ENCODE results near the gene POTEF. TPM values are rescaled to one million over a fixed set of nuclear protein-coding genes. Genes with fewer than 3 reads are reported as not detected.
"Not testable (repeated sequence)": the region's sequence is repeated elsewhere in the genome, so short reads cannot be mapped to it uniquely, and the experiment has no call there.

POTEF gene
- total and polyA plus RNA-seq, 2 experiments from 2014 or later = not detected

DNA sequence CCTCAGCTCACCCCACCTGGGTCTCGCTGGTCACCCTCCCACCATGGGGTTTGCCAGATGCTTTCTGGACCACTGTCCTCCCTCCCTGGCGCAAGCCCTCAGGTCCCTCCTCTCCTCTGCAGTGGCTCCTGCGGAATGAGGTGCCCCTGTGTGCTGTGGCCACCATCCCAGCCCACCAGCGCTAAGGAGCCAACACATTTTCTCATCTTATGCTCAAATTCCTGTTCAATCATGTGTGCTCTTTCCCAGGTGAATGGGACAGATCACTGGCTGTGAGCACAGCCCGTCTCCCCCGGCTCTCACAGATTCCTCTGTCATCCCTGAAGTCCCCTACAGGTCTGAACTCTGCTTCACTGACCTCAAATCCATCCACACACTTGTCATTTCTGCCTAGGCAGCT lies 31.1 kb upstream of the POTEF start:
- no peaks in the 10 kb centered on the region for H3K4me1 ChIP-seq (ENCODE audit: insufficient read depth)
- H3K79me2 ChIP-seq (ENCODE audit: insufficient read depth) = no peaks in the 10 kb centered on the region
- no peak for DNase-seq
- WGBS, 2 experiments (ENCODE audit: low coverage in 1 of 2, low lambda C conversion rate in 2 of 2, missing lambda C conversion rate in 2 of 2) = 96 to 100% methylated on average over 6 of the region's 6 CpGs
- H3K36me3 ChIP-seq (ENCODE audit: low read depth) = peaks cover 9% of the 10 kb centered on the region; the same call in 1 of the 2 replicates
- H3K9me3 ChIP-seq (ENCODE audit: low read depth) = no peaks in the 10 kb centered on the region
- no peak overlapping the region for H2AFZ ChIP-seq
- no peaks in the 10 kb centered on the region for H3F3A ChIP-seq (ENCODE audit: insufficient read depth)
- H3K4me3 ChIP-seq = no peak overlapping the region
- in situ Hi-C loops (cut with MboI) = no loop called here
- H3K9me2 ChIP-seq (ENCODE audit: insufficient read depth) = no peaks in the 10 kb centered on the region
- no peak overlapping the region for H3K4me2 ChIP-seq (ENCODE audit: unreplicated experiment)
- no peaks in the 10 kb centered on the region for H3K27me3 ChIP-seq (replicated peaks; ENCODE audit: insufficient read depth)
- no peaks in the 10 kb centered on the region for H4K20me1 ChIP-seq (ENCODE audit: insufficient read depth)
- TF ChIP-seq EZH2 (IDR thresholded peaks at IDR 0.05; ENCODE audit: insufficient read depth, poor library complexity, severe bottlenecking) (no peak), EZH2phosphoT487 (IDR thresholded peaks at IDR 0.05; ENCODE audit: insufficient read depth, low read depth) (no peak)
- no peak overlapping the region for H3K9ac ChIP-seq
- no peak overlapping the region for H3K27ac ChIP-seq

DNA sequence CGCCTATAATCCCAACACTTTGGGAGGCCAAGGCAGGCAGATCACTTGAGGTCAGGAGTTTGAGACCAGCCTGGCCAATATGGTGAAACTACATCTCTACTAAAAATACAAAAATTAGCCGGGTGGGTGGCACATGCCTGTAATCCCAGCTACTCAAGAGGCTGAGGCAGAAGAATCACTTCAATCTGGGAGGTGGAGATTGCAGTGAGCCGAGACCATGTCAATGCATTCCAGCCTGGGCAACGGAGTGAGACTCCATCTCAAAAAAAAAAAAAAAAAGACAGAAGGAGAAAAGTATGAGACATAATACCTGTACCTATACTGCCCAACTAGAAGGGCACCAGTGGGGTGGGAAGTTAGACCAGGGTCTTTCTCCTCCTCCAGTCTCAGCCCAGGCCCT lies 30.4 kb upstream of the POTEF start:
- H3K9me3 ChIP-seq (ENCODE audit: low read depth); H2AFZ ChIP-seq; H3K4me1 ChIP-seq (ENCODE audit: insufficient read depth); DNase-seq; in situ Hi-C loops (cut with MboI); H3K4me3 ChIP-seq; H3K4me2 ChIP-seq (ENCODE audit: unreplicated experiment); H4K20me1 ChIP-seq (ENCODE audit: insufficient read depth); H3K36me3 ChIP-seq (ENCODE audit: low read depth); H3K27me3 ChIP-seq (replicated peaks; ENCODE audit: insufficient read depth); H3K79me2 ChIP-seq (ENCODE audit: insufficient read depth); H3K9me2 ChIP-seq (ENCODE audit: insufficient read depth); H3K9ac ChIP-seq; H3K27ac ChIP-seq; H3F3A ChIP-seq (ENCODE audit: insufficient read depth): not testable (repeated sequence)
- WGBS, 2 experiments (ENCODE audit: low coverage in 1 of 2, low lambda C conversion rate in 2 of 2, missing lambda C conversion rate in 2 of 2) = 83 to 84% methylated on average over 4 of the region's 4 CpGs

DNA sequence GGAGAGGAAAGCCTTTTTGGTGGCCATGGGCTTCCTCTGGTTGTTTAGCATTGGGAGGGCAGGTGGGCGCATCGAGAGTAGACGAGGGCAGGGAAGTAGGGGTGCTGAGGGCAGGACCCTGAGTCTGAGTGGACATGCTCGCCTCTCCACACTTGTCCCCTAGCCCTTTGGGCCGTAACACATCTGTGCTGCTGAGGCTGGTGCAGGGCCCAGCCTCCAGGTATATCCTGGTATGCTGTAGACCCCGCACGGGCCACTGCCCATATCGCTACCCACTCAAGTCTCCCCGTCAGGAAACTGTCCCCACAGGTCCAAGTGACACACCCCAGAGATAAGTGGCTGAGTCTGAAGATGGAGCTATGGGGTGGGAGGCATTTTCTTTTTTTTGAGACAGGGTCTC lies 29.6 kb upstream of the POTEF start:
- no peak for DNase-seq
- H4K20me1 ChIP-seq (ENCODE audit: insufficient read depth) = no peaks in the 10 kb centered on the region
- no peak overlapping the region for H3K9ac ChIP-seq
- H3K36me3 ChIP-seq (ENCODE audit: low read depth) = no peaks in the 10 kb centered on the region
- no peak for TF ChIP-seq EZH2 (IDR thresholded peaks at IDR 0.05; ENCODE audit: insufficient read depth, poor library complexity, severe bottlenecking)
- no peak for TF ChIP-seq EZH2phosphoT487 (IDR thresholded peaks at IDR 0.05; ENCODE audit: insufficient read depth, low read depth)
- H3K4me2 ChIP-seq (ENCODE audit: unreplicated experiment) = no peak overlapping the region
- no peaks in the 10 kb centered on the region for H3K27me3 ChIP-seq (replicated peaks; ENCODE audit: insufficient read depth)
- no peak overlapping the region for H2AFZ ChIP-seq
- H3F3A ChIP-seq (ENCODE audit: insufficient read depth) = no peaks in the 10 kb centered on the region
- H3K4me3 ChIP-seq = no peak overlapping the region
- no peaks in the 10 kb centered on the region for H3K9me3 ChIP-seq (ENCODE audit: low read depth)
- no peaks in the 10 kb centered on the region for H3K79me2 ChIP-seq (ENCODE audit: insufficient read depth)
- WGBS, 2 experiments (ENCODE audit: low coverage in 1 of 2, low lambda C conversion rate in 2 of 2, missing lambda C conversion rate in 2 of 2) = 83 to 91% methylated on average over 9 of the region's 9 CpGs
- H3K9me2 ChIP-seq (ENCODE audit: insufficient read depth) = no peaks in the 10 kb centered on the region
- no peaks in the 10 kb centered on the region for H3K4me1 ChIP-seq (ENCODE audit: insufficient read depth)
- no peak overlapping the region for H3K27ac ChIP-seq
- in situ Hi-C loops (cut with MboI) = no loop called here

DNA sequence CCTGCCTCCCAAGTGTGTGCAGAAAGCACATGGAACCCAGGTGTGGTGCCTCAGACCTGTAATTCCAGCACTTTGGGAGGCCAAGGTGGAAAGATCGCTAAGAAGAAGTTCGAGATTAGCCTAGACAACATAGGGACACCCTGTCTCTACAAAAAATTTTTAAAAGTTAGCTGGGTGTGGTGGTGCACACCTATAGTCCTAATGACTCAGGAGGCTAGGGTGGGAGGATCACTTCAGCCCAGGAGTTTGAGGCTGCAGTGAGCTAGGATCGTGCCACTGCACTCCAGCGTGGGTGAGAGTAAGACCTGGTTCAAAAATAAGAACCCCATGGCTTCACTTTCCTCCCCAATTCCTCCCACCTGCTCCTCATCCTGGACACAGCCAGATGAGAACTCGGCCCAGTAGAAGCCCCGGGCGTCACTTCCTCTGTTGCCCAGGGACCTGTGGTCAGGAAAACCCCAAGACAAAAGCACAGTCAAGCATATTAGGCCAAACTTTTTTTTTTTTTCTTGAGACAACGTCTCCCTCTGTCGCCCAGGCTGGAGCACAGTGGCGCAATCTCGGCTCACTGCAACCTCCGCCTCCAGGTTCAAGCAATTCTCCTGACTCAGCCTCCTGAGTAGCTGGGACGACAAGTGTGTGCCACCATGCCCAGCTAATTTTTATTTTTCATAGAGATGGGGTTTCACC lies 28.9 kb upstream of the POTEF start:
- H3F3A ChIP-seq (ENCODE audit: insufficient read depth); H3K27me3 ChIP-seq (replicated peaks; ENCODE audit: insufficient read depth); H3K36me3 ChIP-seq (ENCODE audit: low read depth); H3K4me1 ChIP-seq (ENCODE audit: insufficient read depth); H3K79me2 ChIP-seq (ENCODE audit: insufficient read depth); DNase-seq; in situ Hi-C loops (cut with MboI); H3K4me3 ChIP-seq; H2AFZ ChIP-seq; H4K20me1 ChIP-seq (ENCODE audit: insufficient read depth); H3K9ac ChIP-seq; H3K27ac ChIP-seq; H3K9me2 ChIP-seq (ENCODE audit: insufficient read depth); H3K9me3 ChIP-seq (ENCODE audit: low read depth); H3K4me2 ChIP-seq (ENCODE audit: unreplicated experiment): not testable (repeated sequence)
- 90 to 92% methylated on average over 13 of the region's 13 CpGs for WGBS, 2 experiments (ENCODE audit: low coverage in 1 of 2, low lambda C conversion rate in 2 of 2, missing lambda C conversion rate in 2 of 2)

DNA sequence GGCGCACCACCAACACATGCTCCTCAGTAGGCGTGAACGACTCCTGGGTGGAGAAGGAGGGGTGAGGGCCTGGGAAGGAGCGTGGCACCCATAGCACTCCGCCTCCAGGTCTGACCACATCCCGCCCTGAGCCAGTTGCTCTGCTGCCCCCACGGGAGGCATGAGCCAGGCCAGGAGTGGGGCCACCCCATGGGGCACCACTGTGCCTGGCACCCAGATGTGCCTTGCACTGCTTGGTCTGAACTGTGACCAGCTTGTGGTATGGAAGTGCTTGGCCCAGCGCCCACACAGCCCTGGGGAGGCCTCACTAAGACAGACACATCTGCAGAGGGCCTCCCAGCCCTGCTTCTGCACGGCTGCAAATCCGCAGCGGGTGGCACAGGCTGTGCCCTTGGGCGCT lies 28.3 kb upstream of the POTEF start:
- H2AFZ ChIP-seq; H3K4me2 ChIP-seq (ENCODE audit: unreplicated experiment); in situ Hi-C loops (cut with MboI); H3K4me3 ChIP-seq; H3K9me3 ChIP-seq (ENCODE audit: low read depth); H3F3A ChIP-seq (ENCODE audit: insufficient read depth); H3K27me3 ChIP-seq (replicated peaks; ENCODE audit: insufficient read depth); H3K9ac ChIP-seq; DNase-seq; H4K20me1 ChIP-seq (ENCODE audit: insufficient read depth); H3K36me3 ChIP-seq (ENCODE audit: low read depth); H3K9me2 ChIP-seq (ENCODE audit: insufficient read depth); H3K27ac ChIP-seq; H3K79me2 ChIP-seq (ENCODE audit: insufficient read depth); H3K4me1 ChIP-seq (ENCODE audit: insufficient read depth): not testable (repeated sequence)
- 81 to 89% methylated on average over 8 to 9 of the region's 12 CpGs for WGBS, 2 experiments (ENCODE audit: low coverage in 1 of 2, low lambda C conversion rate in 2 of 2, missing lambda C conversion rate in 2 of 2)

Measured in GM23248 (cell line).